ENCODE results near the gene KLC3. TPM values are rescaled to one million over a fixed set of nuclear protein-coding genes. Genes with fewer than 3 reads are reported as not detected.

KLC3 gene
- total RNA-seq, 1 donor from 2014 or later = not detected

GRCh38 chr19:45380107-45380506 is 39.6 kb downstream of the KLC3 start:
- Mint-ChIP-seq H3K4me3 (no peak overlapping the region), H3K27ac (ENCODE audit: unreplicated experiment) (no peak overlapping the region), H3K9me3 (no peaks in the 10 kb centered on the region), H3K27me3 (ENCODE audit: low read depth) (peaks cover 2% of the 10 kb centered on the region), H3K36me3 (ENCODE audit: low read depth) (no peaks in the 10 kb centered on the region), H3K4me1 (no peaks in the 10 kb centered on the region)
- no peak for DNase-seq (ENCODE audit: low read depth, low spot score)
- no peak for TF ChIP-seq CTCF (conservative IDR thresholded peaks at IDR 0.05)

- Mint-ChIP-seq H3K9me3 (no peaks in the 10 kb centered on the region), H3K4me3 (no peak overlapping the region), H3K27me3 (ENCODE audit: low read depth) (peaks cover 8% of the 10 kb centered on the region), H3K27ac (ENCODE audit: unreplicated experiment) (no peak overlapping the region), H3K36me3 (ENCODE audit: low read depth) (no peaks in the 10 kb centered on the region), H3K4me1 (no peaks in the 10 kb centered on the region)
- TF ChIP-seq CTCF (conservative IDR thresholded peaks at IDR 0.05) = no peak
- no peak for DNase-seq (ENCODE audit: low read depth, low spot score)
Measured at GRCh38 chr19:45382426-45382825, 41.9 kb downstream of the KLC3 start.

GRCh38 chr19:45385392-45386221 is 45.1 kb downstream of the KLC3 start:
- Mint-ChIP-seq H3K4me3 (no peak overlapping the region), H3K36me3 (ENCODE audit: low read depth) (no peaks in the 10 kb centered on the region), H3K9me3 (no peaks in the 10 kb centered on the region), H3K27me3 (ENCODE audit: low read depth) (peaks cover 8% of the 10 kb centered on the region), H3K27ac (ENCODE audit: unreplicated experiment) (no peak overlapping the region), H3K4me1 (no peaks in the 10 kb centered on the region)
- DNase-seq (ENCODE audit: low read depth, low spot score) = no peak
- TF ChIP-seq CTCF (conservative IDR thresholded peaks at IDR 0.05) = no peak

GRCh38 chr19:45391346-45391745 is 50.8 kb downstream of the KLC3 start:
- DNase-seq (ENCODE audit: low read depth, low spot score) = no peak
- TF ChIP-seq CTCF (conservative IDR thresholded peaks at IDR 0.05) = no peak
- Mint-ChIP-seq H3K27me3 (ENCODE audit: low read depth) (peaks cover 2% of the 10 kb centered on the region), H3K27ac (ENCODE audit: unreplicated experiment) (no peak overlapping the region), H3K36me3 (ENCODE audit: low read depth) (no peaks in the 10 kb centered on the region), H3K9me3 (no peaks in the 10 kb centered on the region), H3K4me3 (no peak overlapping the region), H3K4me1 (no peaks in the 10 kb centered on the region)

- peak overlapping the region; percentile 27 for H3K27ac Mint-ChIP-seq (ENCODE audit: unreplicated experiment)
- no peak for TF ChIP-seq CTCF (conservative IDR thresholded peaks at IDR 0.05)
- no peaks in the 10 kb centered on the region for H3K9me3 Mint-ChIP-seq
- H3K4me3 Mint-ChIP-seq = no peak overlapping the region
- no peaks in the 10 kb centered on the region for H3K36me3 Mint-ChIP-seq (ENCODE audit: low read depth)
- no peaks in the 10 kb centered on the region for H3K4me1 Mint-ChIP-seq
- peaks cover 2% of the 10 kb centered on the region for H3K27me3 Mint-ChIP-seq (ENCODE audit: low read depth)
- DNase-seq (ENCODE audit: low read depth, low spot score) = no peak
Measured at GRCh38 chr19:45391871-45392665, 51.5 kb downstream of the KLC3 start.
